ENCODE data around the gene GLIS1.

GLIS1 gene

GRCh38 chr1:53545663-53546408 is 193.1 kb downstream of the GLIS1 start:
- Histone ChIP-seq H3K36me3 (ENCODE audit: control insufficient read depth, insufficient read depth, low read length) (no peaks in the 10 kb centered on the region), H3K27me3 (replicated peaks; ENCODE audit: control insufficient read depth, insufficient read depth, low read length, poor library complexity, severe bottlenecking) (no peaks in the 10 kb centered on the region), H3K4me3 (ENCODE audit: insufficient read depth, low read depth, low read length, poor library complexity, severe bottlenecking) (no peak overlapping the region), H3K27ac (ENCODE audit: insufficient read depth, low read length, poor library complexity, severe bottlenecking) (no peak overlapping the region), H3K4me1 (ENCODE audit: control insufficient read depth, insufficient read depth, low read length, poor library complexity, severe bottlenecking) (no peaks in the 10 kb centered on the region), H3K9me3 (ENCODE audit: control insufficient read depth, low read length) (no peaks in the 10 kb centered on the region)
- DNase-seq = no peak

DNA sequence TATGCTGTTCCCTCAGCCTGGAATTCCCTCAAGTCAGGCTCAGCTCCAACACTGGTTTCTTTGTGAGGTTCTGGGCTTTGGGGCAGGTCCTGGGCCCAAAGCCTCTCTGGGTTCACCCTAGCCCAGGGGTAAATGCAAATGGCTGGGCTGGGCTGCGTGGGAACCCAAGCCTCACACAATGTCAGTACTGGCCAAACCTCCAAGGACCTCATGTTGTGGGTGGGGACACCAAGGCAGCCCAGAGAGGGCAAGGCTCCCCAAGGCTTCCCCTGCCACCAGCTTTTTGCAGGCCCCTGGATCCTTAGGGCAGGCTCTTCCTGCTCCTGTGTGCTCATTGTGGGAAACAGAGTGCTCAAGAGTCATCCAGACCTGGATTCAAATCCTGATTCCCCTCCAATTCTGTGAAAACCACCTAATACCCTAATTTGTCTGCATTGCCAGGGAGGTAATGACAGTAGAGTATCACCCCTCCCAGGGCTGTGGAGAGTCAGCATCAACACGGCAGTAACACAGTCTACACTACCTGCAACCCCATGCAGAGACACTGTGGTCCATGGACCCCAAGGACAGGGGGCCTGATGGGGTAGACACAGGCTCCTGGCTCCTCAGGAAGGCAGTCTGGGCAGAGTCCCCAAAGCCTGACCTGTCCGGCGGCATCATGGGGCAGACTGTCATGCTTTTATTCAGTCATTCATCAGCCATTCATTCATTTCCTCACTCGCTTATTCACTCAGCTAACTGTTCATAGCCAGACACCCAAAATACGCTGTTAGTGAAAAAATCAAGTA is 194.0 kb downstream of the GLIS1 start:
- Histone ChIP-seq H3K9me3 (ENCODE audit: control insufficient read depth, low read length) (no peaks in the 10 kb centered on the region), H3K4me1 (ENCODE audit: control insufficient read depth, insufficient read depth, low read length, poor library complexity, severe bottlenecking) (no peaks in the 10 kb centered on the region), H3K36me3 (ENCODE audit: control insufficient read depth, insufficient read depth, low read length) (no peaks in the 10 kb centered on the region), H3K4me3 (ENCODE audit: insufficient read depth, low read depth, low read length, poor library complexity, severe bottlenecking) (no peak overlapping the region), H3K27me3 (replicated peaks; ENCODE audit: control insufficient read depth, insufficient read depth, low read length, poor library complexity, severe bottlenecking) (no peaks in the 10 kb centered on the region), H3K27ac (ENCODE audit: insufficient read depth, low read length, poor library complexity, severe bottlenecking) (no peak overlapping the region)
- no peak for DNase-seq

GRCh38 chr1:53543778-53544695 is 194.9 kb downstream of the GLIS1 start:
- no peak for DNase-seq
- Histone ChIP-seq H3K4me1 (ENCODE audit: control insufficient read depth, insufficient read depth, low read length, poor library complexity, severe bottlenecking) (no peaks in the 10 kb centered on the region), H3K9me3 (ENCODE audit: control insufficient read depth, low read length) (no peaks in the 10 kb centered on the region), H3K36me3 (ENCODE audit: control insufficient read depth, insufficient read depth, low read length) (no peaks in the 10 kb centered on the region), H3K4me3 (ENCODE audit: insufficient read depth, low read depth, low read length, poor library complexity, severe bottlenecking) (no peak overlapping the region), H3K27me3 (replicated peaks; ENCODE audit: control insufficient read depth, insufficient read depth, low read length, poor library complexity, severe bottlenecking) (no peaks in the 10 kb centered on the region), H3K27ac (ENCODE audit: insufficient read depth, low read length, poor library complexity, severe bottlenecking) (no peak overlapping the region)

DNA sequence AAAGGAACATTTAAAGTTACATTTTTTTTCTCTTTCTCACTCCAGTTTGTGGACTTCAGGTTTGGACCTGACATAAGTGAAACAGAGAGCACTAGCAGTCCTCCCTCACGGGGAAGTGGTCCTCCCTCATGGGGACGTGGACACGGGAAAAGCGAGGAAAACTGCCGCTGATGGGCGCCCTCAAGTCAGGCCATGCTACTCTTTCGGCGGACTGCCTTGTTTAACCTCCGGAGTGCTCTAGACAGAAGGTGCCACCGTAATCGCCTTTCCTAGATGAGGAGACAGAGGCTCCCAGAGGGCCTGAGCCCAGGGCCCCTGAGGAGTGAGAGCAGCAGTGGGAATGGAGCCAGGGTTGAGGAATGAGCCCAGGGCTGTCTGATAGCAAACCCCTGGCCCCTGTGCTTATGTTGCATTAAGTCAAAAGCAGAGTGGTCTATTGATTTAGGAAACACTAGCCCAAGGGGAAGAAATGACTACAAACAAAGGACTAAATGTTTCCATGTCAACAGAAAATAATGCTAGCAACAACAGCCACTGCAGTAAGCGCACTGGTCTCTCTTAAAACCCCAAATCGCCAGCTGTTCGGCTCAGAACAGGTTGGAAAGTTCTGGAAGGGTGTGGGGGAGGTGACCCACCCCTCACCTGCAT is 195.7 kb downstream of the GLIS1 start:
- Histone ChIP-seq H3K4me1 (ENCODE audit: control insufficient read depth, insufficient read depth, low read length, poor library complexity, severe bottlenecking) (no peaks in the 10 kb centered on the region), H3K4me3 (ENCODE audit: insufficient read depth, low read depth, low read length, poor library complexity, severe bottlenecking) (no peak overlapping the region), H3K27me3 (replicated peaks; ENCODE audit: control insufficient read depth, insufficient read depth, low read length, poor library complexity, severe bottlenecking) (no peaks in the 10 kb centered on the region), H3K27ac (ENCODE audit: insufficient read depth, low read length, poor library complexity, severe bottlenecking) (no peak overlapping the region), H3K9me3 (ENCODE audit: control insufficient read depth, low read length) (no peaks in the 10 kb centered on the region), H3K36me3 (ENCODE audit: control insufficient read depth, insufficient read depth, low read length) (no peaks in the 10 kb centered on the region)
- no peak for DNase-seq

DNA sequence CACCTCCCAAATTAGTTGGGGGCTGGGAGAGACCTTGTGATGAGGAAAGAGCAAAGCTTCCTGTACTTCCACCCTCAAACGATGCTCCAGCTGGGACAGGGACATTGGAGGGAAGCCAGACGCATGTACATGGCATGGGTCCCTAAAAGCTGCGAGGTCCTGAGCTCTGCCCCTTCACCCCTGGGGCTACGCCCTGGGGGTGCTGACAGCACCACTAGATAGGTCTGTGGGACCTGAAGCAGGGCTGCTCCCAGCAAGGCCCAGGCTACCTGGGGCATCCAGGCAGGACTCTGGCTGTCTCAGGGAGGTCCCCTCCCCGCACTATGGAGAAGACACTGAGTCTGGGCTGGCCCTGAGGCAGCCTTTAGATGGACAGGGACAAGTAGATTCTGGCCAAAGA is 196.4 kb downstream of the GLIS1 start:
- no peaks in the 10 kb centered on the region for H3K27me3 ChIP-seq (replicated peaks; ENCODE audit: control insufficient read depth, insufficient read depth, low read length, poor library complexity, severe bottlenecking)
- H3K27ac ChIP-seq (ENCODE audit: insufficient read depth, low read length, poor library complexity, severe bottlenecking) = no peak overlapping the region
- DNase-seq = no peak
- no peak overlapping the region for H3K4me3 ChIP-seq (ENCODE audit: insufficient read depth, low read depth, low read length, poor library complexity, severe bottlenecking)
- no peaks in the 10 kb centered on the region for H3K36me3 ChIP-seq (ENCODE audit: control insufficient read depth, insufficient read depth, low read length)
- no peaks in the 10 kb centered on the region for H3K9me3 ChIP-seq (ENCODE audit: control insufficient read depth, low read length)
- no peaks in the 10 kb centered on the region for H3K4me1 ChIP-seq (ENCODE audit: control insufficient read depth, insufficient read depth, low read length, poor library complexity, severe bottlenecking)

- Histone ChIP-seq H3K4me1 (ENCODE audit: control insufficient read depth, insufficient read depth, low read length, poor library complexity, severe bottlenecking) (no peaks in the 10 kb centered on the region), H3K4me3 (ENCODE audit: insufficient read depth, low read depth, low read length, poor library complexity, severe bottlenecking) (no peak overlapping the region), H3K36me3 (ENCODE audit: control insufficient read depth, insufficient read depth, low read length) (no peaks in the 10 kb centered on the region), H3K27me3 (replicated peaks; ENCODE audit: control insufficient read depth, insufficient read depth, low read length, poor library complexity, severe bottlenecking) (no peaks in the 10 kb centered on the region), H3K9me3 (ENCODE audit: control insufficient read depth, low read length) (no peaks in the 10 kb centered on the region), H3K27ac (ENCODE audit: insufficient read depth, low read length, poor library complexity, severe bottlenecking) (no peak overlapping the region)
- DNase-seq = no peak
These were observed 197.0 kb downstream of the GLIS1 start for GRCh38 chr1:53541761-53542550.

DNA sequence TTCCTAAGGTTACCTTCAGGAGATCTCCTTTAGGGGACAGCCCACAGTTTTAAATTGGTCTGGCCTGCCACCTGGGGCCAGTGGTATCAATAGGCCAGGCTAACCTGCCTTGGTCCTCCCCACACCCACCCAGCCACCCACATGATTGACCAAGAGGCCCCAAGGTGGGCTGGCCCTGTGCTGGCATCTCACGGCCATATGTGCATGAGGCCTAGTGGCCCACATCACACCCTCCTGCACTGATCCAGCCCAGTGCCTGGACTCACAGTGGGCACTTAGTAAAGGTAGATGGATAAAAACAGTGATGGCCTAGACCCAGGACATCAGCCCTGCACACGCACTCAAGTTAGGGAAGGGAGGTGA is 197.7 kb downstream of the GLIS1 start:
- Histone ChIP-seq H3K27me3 (replicated peaks; ENCODE audit: control insufficient read depth, insufficient read depth, low read length, poor library complexity, severe bottlenecking) (no peaks in the 10 kb centered on the region), H3K36me3 (ENCODE audit: control insufficient read depth, insufficient read depth, low read length) (no peaks in the 10 kb centered on the region), H3K4me1 (ENCODE audit: control insufficient read depth, insufficient read depth, low read length, poor library complexity, severe bottlenecking) (no peaks in the 10 kb centered on the region), H3K27ac (ENCODE audit: insufficient read depth, low read length, poor library complexity, severe bottlenecking) (no peak overlapping the region), H3K4me3 (ENCODE audit: insufficient read depth, low read depth, low read length, poor library complexity, severe bottlenecking) (no peak overlapping the region), H3K9me3 (ENCODE audit: control insufficient read depth, low read length) (no peaks in the 10 kb centered on the region)
- DNase-seq = no peak

- Histone ChIP-seq H3K27me3 (replicated peaks; ENCODE audit: control insufficient read depth, insufficient read depth, low read length, poor library complexity, severe bottlenecking) (no peaks in the 10 kb centered on the region), H3K27ac (ENCODE audit: insufficient read depth, low read length, poor library complexity, severe bottlenecking) (no peak overlapping the region), H3K9me3 (ENCODE audit: control insufficient read depth, low read length) (no peaks in the 10 kb centered on the region), H3K4me1 (ENCODE audit: control insufficient read depth, insufficient read depth, low read length, poor library complexity, severe bottlenecking) (no peaks in the 10 kb centered on the region), H3K36me3 (ENCODE audit: control insufficient read depth, insufficient read depth, low read length) (no peaks in the 10 kb centered on the region), H3K4me3 (ENCODE audit: insufficient read depth, low read depth, low read length, poor library complexity, severe bottlenecking) (no peak overlapping the region)
- DNase-seq = no peak
These were observed 198.2 kb downstream of the GLIS1 start for GRCh38 chr1:53540604-53541262.

Data from effector memory CD4-positive, alpha-beta T cell (primary cell).